Esophagus (tissue), 2 donors: ENCODE results near the gene PTTG2. TPM values are rescaled to one million over a fixed set of nuclear protein-coding genes. Genes with fewer than 3 reads are reported as not detected.
A peak's percentile ranks its signal among the peaks of the same experiment; 100 is the strongest.
"Not testable (repeated sequence)": the region's sequence is repeated elsewhere in the genome, so short reads cannot be mapped to it uniquely, and the experiment has no call there.

ENCODE experiments used
- H3K27ac ChIP-seq, 2 donors: one replicate each; pipeline ENCODE4 v1.5.1; 2013; ENCODE audit warnings: low read depth in 2 of 2, mild to moderate bottlenecking in 2 of 2, inconsistent platforms in 1 of 2, low read length in 1 of 2, moderate library complexity in 1 of 2
- H3K27me3 ChIP-seq, 2 donors: one replicate each; pipeline ENCODE4 v1.6.1; 2013; ENCODE audit warnings: low read length in 2 of 2, control low read depth in 1 of 2, mild to moderate bottlenecking in 1 of 2; ENCODE audit not compliant: insufficient read depth in 2 of 2, control insufficient read depth in 1 of 2
- H3K36me3 ChIP-seq, 2 donors: one replicate each; pipeline ENCODE4 v1.6.1; 2013; ENCODE audit warnings: low read length in 1 of 2; ENCODE audit not compliant: control insufficient read depth in 2 of 2, insufficient read depth in 2 of 2
- H3K4me1 ChIP-seq, 2 donors: one replicate each; pipeline ENCODE4 v1.6.1; 2013; ENCODE audit warnings: low read length in 1 of 2; ENCODE audit not compliant: control insufficient read depth in 2 of 2, insufficient read depth in 2 of 2
- H3K4me3 ChIP-seq, 2 donors: one replicate each; pipeline ENCODE4 v1.5.1; 2013; ENCODE audit warnings: low read length in 2 of 2, mild to moderate bottlenecking in 2 of 2, low read depth in 1 of 2, moderate library complexity in 1 of 2
- H3K9me3 ChIP-seq, 2 donors: one replicate each; pipeline ENCODE4 v1.6.1; 2013; ENCODE audit warnings: mild to moderate bottlenecking in 2 of 2, low read depth in 1 of 2, low read length in 1 of 2, moderate library complexity in 1 of 2; ENCODE audit not compliant: control insufficient read depth in 2 of 2, insufficient read depth in 1 of 2
- WGBS, 2 donors: extraction: QIAGEN DNeasy Blood & Tissue Kit; methylation state at CpG; one replicate each; pipeline ENCODE4 v1.1.7; 2013; 5-methylcytosine and 5-hydroxymethylcytosine counted together
- polyA plus RNA-seq, 2 donors: library from polyadenylated mRNA; stranded (reverse); fragments of 200-250 nt; gene quantifications; one replicate each; pipeline ENCODE4 v1.2.3, GENCODE V29; 2013
- donor health status: healthy with polysubstance abuse.
- donor health status: Bipolar disorder and iron deficiency.

Gene PTTG2
- polyA plus RNA-seq, 2 donors, result 0.20 TPM; not detected in 1

DNA sequence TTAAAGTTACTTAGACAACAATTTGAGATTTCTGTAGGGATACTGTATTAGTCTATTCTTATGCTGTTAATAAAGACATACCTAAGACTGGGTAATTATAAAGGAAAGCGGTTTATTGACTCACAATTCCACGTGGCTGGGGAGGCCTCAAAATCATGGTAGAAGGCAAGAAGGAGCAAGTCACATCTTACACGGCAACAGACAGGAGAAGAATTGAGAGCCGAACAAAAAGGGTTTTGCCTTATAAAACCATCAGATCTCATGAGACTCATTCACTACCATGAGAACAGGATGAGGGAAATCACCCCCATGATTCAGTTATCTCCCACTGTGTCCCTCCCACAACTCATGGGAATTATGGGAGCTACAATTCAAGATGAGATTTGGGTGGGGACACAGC, 11.0 kb downstream of the PTTG2 start:
- no peaks in the 10 kb centered on the region for H3K27me3 ChIP-seq
- no peaks in the 10 kb centered on the region for H3K36me3 ChIP-seq
- no peaks in the 10 kb centered on the region for H3K9me3 ChIP-seq
- no peak overlapping the region for H3K27ac ChIP-seq
- peaks cover 0 to 3% of the 10 kb centered on the region in 2 donors for H3K4me1 ChIP-seq
- WGBS, 2 donors, result 90 to 93% methylated on average over 4 of the region's 4 CpGs
- no peak overlapping the region for H3K4me3 ChIP-seq

DNA sequence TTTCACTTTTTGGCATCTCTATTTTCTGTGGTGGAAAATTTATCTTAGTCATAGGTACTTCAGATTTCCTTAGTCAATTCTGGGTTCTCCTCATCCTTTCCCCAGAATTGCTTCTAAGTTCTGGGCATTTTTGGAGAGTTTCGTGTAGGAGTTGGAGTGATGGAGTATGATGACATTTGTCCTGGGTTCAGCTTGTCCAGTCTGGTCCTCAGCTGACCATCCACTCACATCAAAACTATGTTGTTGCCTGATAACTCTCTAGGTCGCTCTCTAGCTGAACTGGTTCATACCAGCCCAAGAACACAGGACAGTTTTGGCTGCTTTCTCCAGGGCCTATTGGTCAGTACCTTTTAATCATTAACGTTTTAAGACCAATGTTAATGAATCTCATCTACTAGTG, 13.2 kb downstream of the PTTG2 start:
- 66 to 89% methylated on average over 3 of the region's 3 CpGs for WGBS, 2 donors
- Histone ChIP-seq H3K27ac (no peak overlapping the region), H3K9me3 (no peaks in the 10 kb centered on the region), H3K4me3 (no peak overlapping the region), H3K4me1 (peaks cover 0 to 5% of the 10 kb centered on the region in 2 donors), H3K36me3 (no peaks in the 10 kb centered on the region), H3K27me3 (no peaks in the 10 kb centered on the region)

DNA sequence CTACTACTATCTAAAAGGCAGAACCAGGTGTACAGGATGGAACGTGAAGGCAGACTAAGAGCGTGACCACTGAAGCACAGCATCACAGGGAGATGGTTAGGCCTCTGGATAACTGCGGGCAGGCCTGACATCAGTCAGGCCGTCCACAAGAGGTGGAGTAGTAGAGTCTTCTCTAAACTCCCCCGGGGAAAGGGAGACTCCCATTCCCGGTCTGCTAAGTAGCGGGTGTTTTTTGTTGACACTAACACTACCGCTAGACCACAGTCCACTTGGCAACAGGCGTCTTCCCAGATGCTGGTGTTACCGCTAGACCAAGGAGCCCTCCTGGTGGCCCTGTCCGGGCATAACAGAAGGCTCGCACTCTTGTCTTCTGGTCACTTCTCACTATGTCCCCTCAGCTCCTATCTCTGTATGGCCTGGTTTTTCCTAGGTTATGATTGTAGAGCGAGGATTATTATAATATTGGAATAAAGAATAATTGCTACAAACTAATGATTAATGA, 15.2 kb downstream of the PTTG2 start:
- H3K4me1 ChIP-seq, H3K9me3 ChIP-seq, H3K27ac ChIP-seq, H3K4me3 ChIP-seq, H3K36me3 ChIP-seq, H3K27me3 ChIP-seq: not testable (repeated sequence)
- 83 to 97% methylated on average over 12 of the region's 13 CpGs for WGBS, 2 donors

DNA sequence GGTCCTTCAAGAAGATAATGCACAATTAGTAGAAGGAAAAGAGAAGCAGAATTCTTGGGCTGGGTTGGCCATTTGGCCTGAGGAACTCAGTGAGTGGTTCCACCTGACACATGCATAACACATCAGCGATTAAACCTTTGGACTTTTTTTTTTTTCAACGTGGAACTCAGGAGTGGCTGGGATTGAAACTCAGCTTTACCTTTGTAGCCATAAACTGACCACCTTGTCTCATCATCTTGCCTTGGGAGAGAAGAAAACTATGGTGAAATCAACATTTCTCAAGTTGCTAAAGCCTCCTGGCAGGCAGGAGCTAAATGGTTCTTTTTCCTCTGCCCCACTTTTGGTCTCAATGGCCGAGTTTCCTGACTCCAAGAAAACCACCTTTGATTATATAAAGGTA, 16.3 kb downstream of the PTTG2 start:
- H3K36me3 ChIP-seq, result no peaks in the 10 kb centered on the region
- H3K27ac ChIP-seq, result peak overlapping the region; percentile 76 to 95
- no peaks in the 10 kb centered on the region for H3K27me3 ChIP-seq
- 33 to 38% methylated on average over 3 of the region's 3 CpGs for WGBS, 2 donors
- H3K4me3 ChIP-seq, result no peak overlapping the region
- peaks cover 0 to 2% of the 10 kb centered on the region in 2 donors for H3K4me1 ChIP-seq
- H3K9me3 ChIP-seq, result no peaks in the 10 kb centered on the region

DNA sequence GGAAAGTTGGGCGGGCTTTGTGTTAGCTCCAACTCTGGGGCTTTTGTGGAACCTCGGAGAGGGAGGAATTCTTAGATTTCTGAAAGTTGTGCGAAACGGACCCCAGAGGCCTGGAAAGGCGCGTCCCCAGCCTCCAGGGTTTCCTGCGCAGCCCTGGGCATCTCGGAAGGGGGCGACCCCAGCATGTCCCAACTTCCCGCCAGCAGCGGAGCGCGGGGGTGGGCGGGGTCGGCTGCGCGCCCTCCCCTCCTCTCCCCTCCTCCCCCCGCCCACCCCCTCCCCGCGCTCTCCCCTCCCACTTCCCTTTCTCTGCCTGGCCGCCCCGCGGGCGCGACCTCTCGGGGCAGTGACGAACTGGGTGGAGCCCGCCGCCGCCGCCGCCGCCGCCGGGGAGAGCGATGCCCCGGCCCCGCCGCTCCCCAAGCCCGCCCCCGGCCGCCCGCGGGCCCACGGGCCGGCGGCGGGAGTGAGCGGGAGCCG, 16.8 kb downstream of the PTTG2 start:
- H3K4me3 ChIP-seq, result peak overlapping the region; percentile 78 to 85
- peak overlapping the region; percentile 91 to 95 for H3K27ac ChIP-seq
- no peaks in the 10 kb centered on the region for H3K27me3 ChIP-seq
- no peaks in the 10 kb centered on the region for H3K36me3 ChIP-seq
- H3K9me3 ChIP-seq, result no peaks in the 10 kb centered on the region
- peaks cover 0 to 2% of the 10 kb centered on the region in 2 donors for H3K4me1 ChIP-seq
- WGBS, 2 donors, result 1% methylated on average over 22 to 46 of the region's 50 CpGs

DNA sequence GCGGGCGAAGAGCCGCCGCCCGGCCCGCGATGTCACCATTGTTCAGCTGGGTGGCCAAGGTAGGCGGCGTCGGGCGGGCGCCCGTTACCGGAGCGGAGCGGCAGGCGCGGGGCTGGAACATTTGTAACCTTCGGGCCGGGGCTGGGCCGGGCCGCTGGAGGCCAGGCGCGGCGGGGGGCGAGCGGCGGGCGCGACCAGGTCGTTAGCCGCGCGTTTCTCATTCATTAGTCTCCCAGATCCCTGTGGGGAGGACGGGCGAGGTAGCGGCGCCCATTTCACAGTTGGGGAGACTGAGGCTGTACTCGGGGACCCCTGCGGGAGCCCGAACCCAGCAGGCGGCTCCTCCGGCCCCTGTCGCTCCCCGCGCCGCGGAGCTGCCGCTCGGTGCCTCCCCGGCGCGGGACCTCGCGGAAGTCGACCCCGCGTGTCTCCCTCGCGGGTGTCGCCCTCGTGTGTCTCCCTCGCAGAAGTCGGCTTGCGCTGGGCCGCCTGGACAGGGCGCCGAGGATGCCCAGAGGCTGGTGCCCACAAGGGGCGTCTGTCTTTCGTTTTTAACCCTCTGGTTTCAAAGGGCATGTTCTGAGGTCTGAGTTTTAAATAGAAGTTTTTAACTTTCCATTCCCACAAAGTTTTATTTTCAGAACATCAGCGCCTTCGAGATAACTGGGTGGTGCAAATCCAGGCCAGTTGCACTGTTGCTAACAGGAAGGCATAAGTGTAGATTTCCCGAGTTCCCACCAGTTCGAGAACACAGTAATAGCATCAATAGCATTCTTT, 17.5 kb downstream of the PTTG2 start:
- H3K27me3 ChIP-seq, result no peaks in the 10 kb centered on the region
- WGBS, 2 donors, result 1 to 2% methylated on average over 43 to 74 of the region's 74 CpGs
- H3K4me1 ChIP-seq, result peaks cover 0 to 2% of the 10 kb centered on the region in 2 donors
- peak overlapping the region; percentile 91 to 95 for H3K27ac ChIP-seq
- H3K9me3 ChIP-seq, result no peaks in the 10 kb centered on the region
- peak overlapping the region; percentile 78 to 85 for H3K4me3 ChIP-seq
- H3K36me3 ChIP-seq, result no peaks in the 10 kb centered on the region

DNA sequence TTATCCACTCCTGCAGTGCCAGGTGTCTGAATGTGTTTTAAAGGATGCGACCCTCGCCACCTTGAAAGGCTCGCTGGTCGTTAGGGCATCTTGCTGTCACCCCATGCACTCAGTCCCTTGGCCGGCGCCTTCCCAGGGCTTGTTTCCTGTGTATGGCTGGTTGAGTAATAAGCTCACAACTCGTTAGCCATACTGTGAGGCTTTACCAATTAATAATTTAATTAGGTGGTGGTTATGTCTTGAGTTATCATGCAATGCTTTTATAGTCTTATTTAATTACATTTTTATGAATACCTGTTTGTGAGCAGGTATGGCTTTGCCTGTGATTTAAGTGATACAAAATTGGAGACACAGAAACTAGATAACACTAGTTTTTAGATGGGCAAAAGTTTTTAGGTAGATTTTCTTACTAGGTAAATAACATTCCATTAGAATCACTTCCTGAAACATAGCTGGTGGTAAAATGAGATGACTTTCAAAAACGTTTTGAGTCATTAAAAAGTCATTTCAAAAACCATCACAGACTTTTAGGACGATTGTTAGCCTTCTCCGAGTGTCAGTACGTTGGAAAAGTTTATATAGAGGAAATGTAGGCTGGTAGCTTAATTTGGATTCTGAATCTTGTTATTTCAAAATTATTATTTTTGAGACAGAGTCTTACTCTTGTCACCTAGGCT, 18.2 kb downstream of the PTTG2 start:
- Histone ChIP-seq H3K4me3 (peak overlapping the region; percentile 78 to 85), H3K4me1 (peaks cover 0 to 2% of the 10 kb centered on the region in 2 donors), H3K27ac (peak overlapping the region; percentile 56 to 95), H3K27me3 (no peaks in the 10 kb centered on the region), H3K36me3 (no peaks in the 10 kb centered on the region), H3K9me3 (no peaks in the 10 kb centered on the region)
- 30 to 41% methylated on average over 11 of the region's 11 CpGs for WGBS, 2 donors

DNA sequence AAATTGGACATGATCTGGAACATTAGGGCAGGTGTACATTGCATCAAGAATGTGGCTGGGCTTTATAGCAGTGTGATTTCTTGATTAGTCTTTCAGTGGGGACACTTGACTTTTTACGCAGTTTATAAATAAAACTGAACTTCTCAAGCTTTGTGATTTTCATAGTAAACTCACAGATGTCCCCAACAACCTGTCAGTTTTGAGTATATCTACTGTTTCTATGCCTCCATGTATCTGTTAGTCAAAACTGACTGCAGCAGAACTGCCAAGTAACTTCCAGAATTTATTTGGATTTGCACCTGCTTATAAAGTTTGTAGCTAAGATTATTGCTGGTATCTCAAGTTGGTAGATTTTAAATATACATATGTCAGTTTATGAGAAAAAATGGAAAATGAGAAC, 20.0 kb downstream of the PTTG2 start:
- no peak overlapping the region for H3K4me3 ChIP-seq
- 84 to 92% methylated on average over 1 of the region's 1 CpG for WGBS, 2 donors
- no peak overlapping the region for H3K27ac ChIP-seq
- H3K4me1 ChIP-seq, result peaks cover 0 to 2% of the 10 kb centered on the region in 2 donors
- H3K27me3 ChIP-seq, result no peaks in the 10 kb centered on the region
- no peaks in the 10 kb centered on the region for H3K36me3 ChIP-seq
- no peaks in the 10 kb centered on the region for H3K9me3 ChIP-seq

DNA sequence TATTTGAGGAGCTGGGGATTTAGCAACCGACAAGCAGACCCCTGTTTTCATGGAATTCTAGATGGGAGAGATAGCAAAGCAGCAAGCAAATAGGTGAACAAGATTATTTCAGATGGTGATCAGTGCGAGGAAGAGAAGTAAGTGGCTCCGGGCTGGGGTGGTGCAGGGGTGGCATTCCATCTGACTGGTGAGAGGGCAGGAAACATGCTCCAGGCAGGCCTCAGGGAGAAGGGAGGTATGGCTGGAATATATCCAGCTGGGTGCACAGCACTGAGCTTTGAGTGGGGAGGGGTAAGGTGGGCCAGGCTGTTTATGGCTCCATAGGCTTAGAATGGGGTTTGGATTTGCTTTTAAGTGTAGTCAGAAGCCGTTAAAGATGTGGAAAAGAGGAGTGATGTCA, 21.2 kb downstream of the PTTG2 start:
- no peak overlapping the region for H3K27ac ChIP-seq
- H3K4me1 ChIP-seq, result peaks cover 0 to 2% of the 10 kb centered on the region in 2 donors
- whole genome bisulfite sequencing, 2 donors, result 56 to 68% methylated on average over 4 of the region's 4 CpGs

More for the DNA sequence above, 21.2 kb downstream of the PTTG2 start:
- Histone ChIP-seq H3K4me3 (no peak overlapping the region), H3K36me3 (no peaks in the 10 kb centered on the region), H3K27me3 (no peaks in the 10 kb centered on the region), H3K9me3 (no peaks in the 10 kb centered on the region)
